Bronchial epithelial cell (primary cell): Measurements from ENCODE around the gene PVALB. TPM values are rescaled to one million over a fixed set of nuclear protein-coding genes. Genes with fewer than 3 reads are reported as not detected.

Experiments used
- DNase-seq: peaks from one replicate; pipeline ENCODE4 v3.0.0-alpha.2; 2010; ENCODE audit warnings: low read depth
- FAIRE-seq: peaks from 2 replicates; lab custom pipeline; 2011; peaks lifted over from hg19 to GRCh38; lab: Jason Lieb, UNC
- H3K27me3 ChIP-seq: 2 replicates; pipeline ENCODE4 v1.5.1; 2011; ENCODE audit warnings: low read length; ENCODE audit not compliant: control insufficient read depth, insufficient read depth
- H3K36me3 ChIP-seq: 2 replicates; pipeline ENCODE4 v1.5.1; 2011; ENCODE audit warnings: low read length; ENCODE audit not compliant: control insufficient read depth, insufficient read depth
- H3K4me3 ChIP-seq: 2 replicates; pipeline ENCODE4 v1.5.1; 2011; ENCODE audit warnings: mild to moderate bottlenecking, low read depth, low read length, control low read depth
- CTCF ChIP-seq: IDR thresholded peaks from 2 replicates; pipeline ENCODE4 v1.5.1; 2011; ENCODE audit warnings: mild to moderate bottlenecking, moderate library complexity, low read length, control low read depth, inconsistent platforms; ENCODE audit not compliant: insufficient read depth, severe bottlenecking
- total RNA-seq: library from RNA; depleted of rRNA; stranded (reverse); fragments of >200 nt; gene quantifications from 2 replicates; pipeline ENCODE4 v1.2.1, GENCODE V29; 2014

Gene PVALB
- total RNA-seq, 1 donor from 2014 or later: not detected

DNA sequence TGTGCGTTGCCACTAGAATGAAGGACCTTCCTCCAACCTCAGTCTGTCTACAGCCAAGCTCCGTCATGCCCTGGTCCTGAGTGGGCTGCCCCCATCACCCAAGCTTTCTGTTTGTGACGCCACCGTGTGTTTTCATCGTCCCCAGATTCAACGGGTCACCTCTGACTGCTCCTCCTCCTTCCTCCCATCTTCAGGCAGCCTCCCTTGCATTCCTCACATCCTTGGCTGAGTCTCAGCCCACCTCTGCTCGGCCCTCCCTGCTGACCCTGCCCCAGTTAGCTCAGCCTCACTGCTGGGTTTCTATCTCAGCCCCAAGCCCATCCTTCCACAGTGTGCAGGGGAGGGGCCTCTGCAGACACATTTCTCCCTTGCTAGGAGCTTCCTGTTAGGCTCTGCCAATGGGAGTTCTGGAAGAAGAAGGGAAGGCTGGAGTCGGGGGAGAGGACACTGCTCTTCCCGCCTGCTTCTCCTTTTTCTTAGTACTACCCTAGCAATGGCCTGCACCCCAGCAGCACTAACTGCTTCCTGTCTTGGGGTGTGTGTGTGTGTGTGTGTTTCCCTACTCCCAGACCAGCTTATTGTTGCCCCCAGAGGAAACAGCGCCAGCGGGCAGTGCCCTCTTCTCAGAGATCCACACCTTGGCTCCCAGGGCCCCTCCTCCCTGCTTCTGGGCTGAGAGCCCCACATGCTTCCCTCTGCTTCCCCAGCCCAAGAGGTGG, 46.2 kb downstream of the PVALB start:
- H3K27me3 ChIP-seq: no peaks in the 10 kb centered on the region
- H3K4me3 ChIP-seq: no peak overlapping the region
- TF ChIP-seq CTCF: no peak
- DNase-seq (no peak), FAIRE-seq (no peak)
- H3K36me3 ChIP-seq: no peaks in the 10 kb centered on the region

GRCh38 chr22:36769541-36770512, 47.0 kb downstream of the PVALB start:
- no peaks in the 10 kb centered on the region for H3K27me3 ChIP-seq
- no peaks in the 10 kb centered on the region for H3K36me3 ChIP-seq
- FAIRE-seq (no peak), DNase-seq (no peak)
- no peak for TF ChIP-seq CTCF
- H3K4me3 ChIP-seq: no peak overlapping the region

GRCh38 chr22:36768616-36769015, 48.2 kb downstream of the PVALB start:
- no peaks in the 10 kb centered on the region for H3K27me3 ChIP-seq
- H3K4me3 ChIP-seq: no peak overlapping the region
- FAIRE-seq (peak; percentile 32), DNase-seq (no peak)
- no peaks in the 10 kb centered on the region for H3K36me3 ChIP-seq
- no peak for TF ChIP-seq CTCF

GRCh38 chr22:36768141-36768540, 48.7 kb downstream of the PVALB start:
- DNase-seq (no peak), FAIRE-seq (no peak)
- TF ChIP-seq CTCF: no peak
- no peak overlapping the region for H3K4me3 ChIP-seq
- no peaks in the 10 kb centered on the region for H3K27me3 ChIP-seq
- no peaks in the 10 kb centered on the region for H3K36me3 ChIP-seq

- Histone ChIP-seq H3K4me3 (no peak overlapping the region), H3K36me3 (no peaks in the 10 kb centered on the region), H3K27me3 (no peaks in the 10 kb centered on the region)
- FAIRE-seq: no peak
- DNase-seq: no peak
- no peak for TF ChIP-seq CTCF
These were observed 49.6 kb downstream of the PVALB start for GRCh38 chr22:36767035-36767775.
